GM12801 (cell line): ENCODE measurements around the gene GDF15.

Experiments
- TF ChIP-seq, protein P1 (sequence below): IDR thresholded peaks from one replicate; pipeline ENCODE4 v1.5.1; 2011; ENCODE audit warnings: control low read depth; ENCODE audit not compliant: insufficient read length; ENCODE audit errors: extremely low read depth

Gene GDF15

DNA sequence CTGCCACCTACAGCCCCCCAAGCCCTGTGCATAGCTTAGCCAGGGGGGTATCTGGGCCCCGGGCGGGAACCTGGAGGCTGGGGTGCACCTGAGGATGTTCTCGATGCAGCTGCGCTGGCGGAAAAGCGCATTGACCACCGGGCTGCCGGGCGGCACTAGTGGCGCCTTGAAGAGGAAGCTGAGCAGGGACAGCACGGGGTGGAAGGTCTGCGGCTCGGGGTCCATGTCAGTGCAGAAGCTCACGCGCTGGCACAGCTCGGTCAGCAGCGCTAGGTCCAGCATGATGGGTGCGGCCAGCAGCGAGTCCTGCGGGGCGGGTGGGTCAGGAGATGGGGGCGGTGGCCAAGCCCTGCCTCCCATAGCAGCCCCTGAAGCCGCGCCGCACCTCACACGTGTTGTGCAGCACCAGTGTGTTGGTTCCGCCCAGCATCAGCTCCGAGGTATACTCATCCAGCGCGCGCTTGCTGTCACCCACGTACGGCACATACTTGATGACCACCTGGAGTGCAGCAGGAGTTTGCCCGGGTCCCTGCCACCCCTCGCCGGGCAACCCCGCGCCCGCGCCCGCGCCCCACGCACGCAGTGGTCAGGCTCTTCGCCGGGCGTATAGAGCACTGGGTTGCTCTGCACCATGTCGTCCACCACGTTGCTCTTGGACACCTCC lies 49.4 kb downstream of the GDF15 start:
- TF ChIP-seq, protein P1, sequence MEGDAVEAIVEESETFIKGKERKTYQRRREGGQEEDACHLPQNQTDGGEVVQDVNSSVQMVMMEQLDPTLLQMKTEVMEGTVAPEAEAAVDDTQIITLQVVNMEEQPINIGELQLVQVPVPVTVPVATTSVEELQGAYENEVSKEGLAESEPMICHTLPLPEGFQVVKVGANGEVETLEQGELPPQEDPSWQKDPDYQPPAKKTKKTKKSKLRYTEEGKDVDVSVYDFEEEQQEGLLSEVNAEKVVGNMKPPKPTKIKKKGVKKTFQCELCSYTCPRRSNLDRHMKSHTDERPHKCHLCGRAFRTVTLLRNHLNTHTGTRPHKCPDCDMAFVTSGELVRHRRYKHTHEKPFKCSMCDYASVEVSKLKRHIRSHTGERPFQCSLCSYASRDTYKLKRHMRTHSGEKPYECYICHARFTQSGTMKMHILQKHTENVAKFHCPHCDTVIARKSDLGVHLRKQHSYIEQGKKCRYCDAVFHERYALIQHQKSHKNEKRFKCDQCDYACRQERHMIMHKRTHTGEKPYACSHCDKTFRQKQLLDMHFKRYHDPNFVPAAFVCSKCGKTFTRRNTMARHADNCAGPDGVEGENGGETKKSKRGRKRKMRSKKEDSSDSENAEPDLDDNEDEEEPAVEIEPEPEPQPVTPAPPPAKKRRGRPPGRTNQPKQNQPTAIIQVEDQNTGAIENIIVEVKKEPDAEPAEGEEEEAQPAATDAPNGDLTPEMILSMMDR, result no peak

DNA sequence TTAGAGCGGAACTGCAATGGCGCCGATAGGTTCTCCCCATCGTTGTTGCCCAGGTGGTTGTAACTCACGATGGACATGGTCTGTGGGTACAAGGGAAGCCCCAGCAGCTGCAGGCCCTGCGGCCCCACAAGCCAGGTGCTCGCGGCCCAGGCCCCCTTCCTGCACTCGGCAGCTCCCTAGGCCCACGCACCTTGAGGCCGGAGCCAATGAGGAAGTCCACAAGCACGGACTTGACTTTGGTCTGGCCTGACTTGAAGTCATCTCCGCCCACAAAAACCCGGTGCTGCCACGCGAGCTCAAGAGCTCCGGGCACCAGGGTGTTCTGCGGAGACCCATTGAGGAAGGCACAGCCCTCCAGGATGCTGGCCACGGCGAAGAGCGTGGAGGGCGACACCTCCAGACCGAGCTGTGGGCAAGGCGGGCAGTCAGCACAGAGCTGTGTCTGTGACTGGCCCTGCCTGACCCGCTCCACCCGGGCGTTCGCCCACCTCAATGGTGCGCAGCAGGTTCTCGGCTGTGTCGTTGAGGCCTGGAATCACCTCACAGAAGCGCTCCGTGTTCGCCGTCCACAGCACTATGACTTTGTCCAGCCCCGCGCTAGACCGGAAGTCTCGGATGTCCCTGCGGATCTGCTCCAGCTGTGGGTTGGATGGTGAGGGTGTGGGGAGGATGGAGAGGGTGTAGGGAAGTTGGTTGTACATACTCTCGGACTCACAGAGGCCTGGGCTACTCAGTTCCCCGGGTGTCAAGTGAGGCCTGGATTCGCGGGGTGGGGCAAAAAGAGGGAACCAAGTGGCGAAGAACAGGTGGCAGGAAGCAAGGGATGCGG lies 50.1 kb downstream of the GDF15 start:
- TF ChIP-seq, protein P1, result no peak

DNA sequence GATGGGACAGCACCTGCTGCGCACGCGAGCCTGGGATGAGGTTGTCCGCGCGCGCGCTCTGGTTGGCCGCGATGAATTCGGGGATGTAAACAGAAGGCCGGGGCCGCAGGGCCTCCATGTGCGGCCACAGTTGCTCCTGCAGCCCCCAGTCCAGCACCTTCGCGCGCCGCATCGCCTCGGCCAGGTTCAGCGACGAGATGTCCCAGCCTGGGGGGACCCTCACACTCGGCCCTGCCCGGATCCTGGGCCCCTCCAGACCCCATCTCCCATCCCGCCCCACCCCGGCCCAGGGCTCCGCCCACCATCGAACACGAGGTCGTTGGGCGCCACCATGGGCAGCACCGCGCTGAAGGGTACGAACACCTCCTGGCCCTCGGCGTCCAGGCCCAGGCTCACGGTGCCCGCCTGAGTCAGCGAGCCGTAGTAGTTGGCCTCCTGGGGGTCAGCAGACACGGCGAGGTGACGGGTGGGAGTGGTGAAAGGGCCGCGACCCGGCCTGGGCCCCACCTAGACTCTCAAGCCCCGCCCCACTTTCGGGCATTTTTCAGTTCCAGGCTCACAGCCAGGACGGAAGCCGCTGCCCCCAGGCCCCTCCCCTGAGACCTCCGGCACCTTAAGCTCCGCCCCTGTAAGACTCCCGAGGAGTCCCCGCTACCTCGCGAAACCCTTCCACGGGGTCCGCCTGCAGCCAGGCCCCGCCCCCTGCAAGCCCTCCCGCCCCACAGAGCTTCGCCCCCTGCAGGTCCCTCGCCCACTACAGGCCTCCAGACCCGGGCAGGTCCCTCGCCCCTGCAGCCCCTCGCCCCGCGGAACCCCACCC lies 50.9 kb downstream of the GDF15 start:
- TF ChIP-seq, protein P1, result no peak

DNA sequence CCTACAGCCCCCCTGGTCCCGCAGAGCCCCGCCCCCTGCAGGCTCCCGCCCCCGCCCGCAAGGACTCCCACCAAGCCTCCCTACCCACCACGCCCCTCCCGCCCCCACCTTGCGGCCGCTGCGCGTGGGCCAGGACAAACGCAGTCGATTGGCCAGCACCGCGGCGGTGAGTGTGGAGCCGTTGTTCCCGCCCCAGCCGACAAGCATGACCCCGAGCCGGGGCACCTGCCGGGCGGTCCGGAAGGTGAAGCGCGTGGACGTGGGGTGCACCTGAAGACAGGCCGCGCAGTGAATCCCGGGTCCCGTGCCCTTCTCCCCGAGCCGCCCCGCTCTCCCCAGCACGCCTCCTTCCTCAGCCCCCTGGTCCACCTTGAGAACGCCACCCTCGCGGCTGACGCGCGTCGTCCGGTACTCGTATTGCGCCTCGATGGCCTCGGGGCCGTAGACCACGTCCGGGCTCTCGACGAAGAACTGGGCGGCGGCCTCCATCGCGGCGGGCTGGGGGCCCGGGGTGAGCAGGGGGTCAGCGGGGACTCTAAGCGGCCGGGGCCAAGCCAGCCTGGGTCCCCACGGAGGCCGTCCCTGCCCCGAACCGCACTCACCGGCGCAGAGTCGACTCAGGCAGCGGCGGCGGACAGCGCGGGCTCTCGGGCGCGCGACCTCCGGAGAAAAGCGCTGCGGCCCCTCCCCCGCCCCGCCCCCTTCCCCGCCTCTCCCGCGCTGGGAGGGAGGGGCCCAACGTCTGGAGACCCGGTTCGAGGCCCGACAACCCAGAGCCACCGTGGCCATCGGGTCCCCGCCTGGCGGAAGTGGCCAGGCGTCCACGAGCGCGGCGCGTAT lies 51.8 kb downstream of the GDF15 start, which contains the start of gene ISYNA1:
ISYNA1 (minus strand) TSS at position 643 of the 840 bp plus-strand sequence; CDS start at position 489, 154 bp downstream.
- TF ChIP-seq, protein P1, result no peak

DNA sequence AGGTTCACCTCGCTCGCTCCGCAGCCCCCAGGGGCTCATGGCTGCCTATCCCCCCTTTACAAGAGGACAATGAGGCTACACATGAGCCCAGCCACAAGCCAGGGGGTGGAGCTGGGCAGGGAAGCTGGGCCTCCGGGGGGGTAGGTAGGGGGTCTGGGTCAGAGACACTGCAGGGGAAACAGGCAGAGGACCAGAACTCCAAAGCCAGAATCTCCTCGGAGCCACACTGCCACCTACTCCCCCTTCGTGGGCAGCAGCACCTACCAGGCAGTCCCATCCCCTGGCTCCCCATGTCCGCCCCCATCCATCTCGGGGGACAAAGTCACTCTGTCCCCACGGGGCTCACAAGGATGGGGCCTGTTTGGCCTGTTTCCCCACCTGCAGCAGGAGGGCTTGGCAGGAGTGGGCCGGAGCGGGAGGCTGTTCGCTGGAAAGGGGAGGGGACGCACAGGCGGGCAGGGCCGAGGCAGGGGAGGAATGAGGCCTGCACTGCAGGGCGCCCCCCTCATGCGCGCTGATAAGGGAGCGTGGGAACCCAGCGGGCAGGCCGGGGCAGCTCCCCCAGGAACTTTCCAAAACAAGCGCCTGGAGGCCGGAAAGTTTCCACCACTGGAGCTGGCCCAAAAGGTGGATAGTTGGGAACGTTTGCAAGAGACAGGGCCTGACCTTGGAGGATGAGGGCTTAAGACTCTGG lies 52.5 kb downstream of the GDF15 start:
- TF ChIP-seq, protein P1, result no peak
